ENCODE data around the gene FPR3.

FPR3 gene

GRCh38 chr19:51811344-51811743 lies 16.4 kb downstream of the FPR3 start:
- no peaks in the 10 kb centered on the region for H3K36me3 ChIP-seq (ENCODE audit: control insufficient read depth, insufficient read depth, low read length)
- no peaks in the 10 kb centered on the region for H3K79me2 ChIP-seq
- TF ChIP-seq CTCF (IDR thresholded peaks at IDR 0.05), result no peak
- no peaks in the 10 kb centered on the region for H3K27me3 ChIP-seq (ENCODE audit: control insufficient read depth, insufficient read depth, low read length)
- H3K9me3 ChIP-seq (ENCODE audit: control insufficient read depth, low read length), result no peaks in the 10 kb centered on the region
- H3K4me3 ChIP-seq (ENCODE audit: low read depth, low read length), result no peak overlapping the region
- H3K4me1 ChIP-seq, result peaks cover 22% of the 10 kb centered on the region
- no peak overlapping the region for H3K9ac ChIP-seq
- H2AFZ ChIP-seq, result no peak overlapping the region
- no peak overlapping the region for H3K27ac ChIP-seq
- no peak overlapping the region for H3K4me2 ChIP-seq (ENCODE audit: low read length)

GRCh38 chr19:51815043-51815442 lies 20.1 kb downstream of the FPR3 start:
- H3K9ac ChIP-seq, result no peak overlapping the region
- no peak for TF ChIP-seq CTCF (IDR thresholded peaks at IDR 0.05)
- H3K4me3 ChIP-seq (ENCODE audit: low read depth, low read length), result no peak overlapping the region
- no peaks in the 10 kb centered on the region for H3K27me3 ChIP-seq (ENCODE audit: control insufficient read depth, insufficient read depth, low read length)
- no peak overlapping the region for H3K4me2 ChIP-seq (ENCODE audit: low read length)
- no peak overlapping the region for H3K27ac ChIP-seq
- H3K9me3 ChIP-seq (ENCODE audit: control insufficient read depth, low read length), result no peaks in the 10 kb centered on the region
- H3K4me1 ChIP-seq, result no peaks in the 10 kb centered on the region
- H3K79me2 ChIP-seq, result no peaks in the 10 kb centered on the region
- no peaks in the 10 kb centered on the region for H3K36me3 ChIP-seq (ENCODE audit: control insufficient read depth, insufficient read depth, low read length)
- no peak overlapping the region for H2AFZ ChIP-seq

GRCh38 chr19:51816711-51817110 lies 21.8 kb downstream of the FPR3 start:
- H3K9me3 ChIP-seq (ENCODE audit: control insufficient read depth, low read length), result no peaks in the 10 kb centered on the region
- no peak overlapping the region for H3K4me2 ChIP-seq (ENCODE audit: low read length)
- no peaks in the 10 kb centered on the region for H3K79me2 ChIP-seq
- H3K4me3 ChIP-seq (ENCODE audit: low read depth, low read length), result no peak overlapping the region
- no peak for TF ChIP-seq CTCF (IDR thresholded peaks at IDR 0.05)
- no peaks in the 10 kb centered on the region for H3K4me1 ChIP-seq
- no peak overlapping the region for H3K9ac ChIP-seq
- H3K27ac ChIP-seq, result no peak overlapping the region
- H3K36me3 ChIP-seq (ENCODE audit: control insufficient read depth, insufficient read depth, low read length), result no peaks in the 10 kb centered on the region
- H3K27me3 ChIP-seq (ENCODE audit: control insufficient read depth, insufficient read depth, low read length), result no peaks in the 10 kb centered on the region
- H2AFZ ChIP-seq, result no peak overlapping the region

- no peaks in the 10 kb centered on the region for H3K27me3 ChIP-seq (ENCODE audit: control insufficient read depth, insufficient read depth, low read length)
- no peak overlapping the region for H3K27ac ChIP-seq
- no peaks in the 10 kb centered on the region for H3K9me3 ChIP-seq (ENCODE audit: control insufficient read depth, low read length)
- H3K36me3 ChIP-seq (ENCODE audit: control insufficient read depth, insufficient read depth, low read length), result no peaks in the 10 kb centered on the region
- H3K79me2 ChIP-seq, result no peaks in the 10 kb centered on the region
- no peak for TF ChIP-seq CTCF (IDR thresholded peaks at IDR 0.05)
- H3K9ac ChIP-seq, result no peak overlapping the region
- H3K4me3 ChIP-seq (ENCODE audit: low read depth, low read length), result no peak overlapping the region
- no peak overlapping the region for H3K4me2 ChIP-seq (ENCODE audit: low read length)
- H2AFZ ChIP-seq, result no peak overlapping the region
- no peaks in the 10 kb centered on the region for H3K4me1 ChIP-seq
Observed at GRCh38 chr19:51820011-51820410, 25.1 kb downstream of the FPR3 start.

GRCh38 chr19:51820831-51821446 lies 26.0 kb downstream of the FPR3 start:
- Histone ChIP-seq H3K36me3 (ENCODE audit: control insufficient read depth, insufficient read depth, low read length) (no peaks in the 10 kb centered on the region), H3K4me1 (no peaks in the 10 kb centered on the region), H3K27me3 (ENCODE audit: control insufficient read depth, insufficient read depth, low read length) (no peaks in the 10 kb centered on the region), H3K9me3 (ENCODE audit: control insufficient read depth, low read length) (no peaks in the 10 kb centered on the region), H3K9ac (no peak overlapping the region), H3K27ac (peak overlapping the region; percentile 11), H3K4me3 (ENCODE audit: low read depth, low read length) (no peak overlapping the region), H3K4me2 (ENCODE audit: low read length) (no peak overlapping the region), H2AFZ (no peak overlapping the region), H3K79me2 (no peaks in the 10 kb centered on the region)
- no peak for TF ChIP-seq CTCF (IDR thresholded peaks at IDR 0.05)
